MCF 10A (cell line): Measurements from ENCODE around the gene COL25A1. TPM values are rescaled to one million over a fixed set of nuclear protein-coding genes. Genes with fewer than 3 reads are reported as not detected.
"Not testable (repeated sequence)": the region's sequence is repeated elsewhere in the genome, so short reads cannot be mapped to it uniquely, and the experiment has no call there.

ENCODE experiments used
- BruUV-seq: library from RNA; stranded (reverse); fragments of 400-500 nt; replicated peaks from 2 replicates; lab custom pipeline; 2021; lab: Mats Ljungman, UMichigan
- CTCF ChIA-PET: fragments of 300-600 bp; sonication (Branson Sonifier 250); formaldehyde crosslinking; extraction: SDS; loops from one replicate; lab custom pipeline; 2021; ENCODE audit warnings: antibody characterized with exemption, inconsistent platforms; lab: Yijun Ruan, JAX
- POLR2A ChIA-PET: fragments of 300-600, 350-650 bp; sonication (Branson Sonifier 250); formaldehyde crosslinking; extraction: SDS; loops from one replicate; lab custom pipeline; 2020; ENCODE audit warnings: antibody characterized with exemption, inconsistent platforms; lab: Yijun Ruan, JAX
- DNase-seq: peaks from one replicate; pipeline ENCODE4 v3.0.0-alpha.2; 2018; ENCODE audit not compliant: unreplicated experiment
- H3K27ac Mint-ChIP-seq: one replicate; pipeline ENCODE4 v1.8.0; 2022; ENCODE audit warnings: mild to moderate bottlenecking, low read depth, mixed read lengths; ENCODE audit not compliant: unreplicated experiment
- H3K27me3 Mint-ChIP-seq: one replicate; pipeline ENCODE4 v1.8.0; 2022; ENCODE audit warnings: mixed read lengths; ENCODE audit not compliant: insufficient read depth, unreplicated experiment
- H3K36me3 Mint-ChIP-seq: one replicate; pipeline ENCODE4 v1.8.0; 2022; ENCODE audit warnings: mild to moderate bottlenecking, moderate library complexity, mixed read lengths; ENCODE audit not compliant: insufficient read depth, unreplicated experiment
- H3K4me1 Mint-ChIP-seq: one replicate; pipeline ENCODE4 v1.8.0; 2022; ENCODE audit warnings: mixed read lengths; ENCODE audit not compliant: insufficient read depth, unreplicated experiment
- H3K4me3 Mint-ChIP-seq: one replicate; pipeline ENCODE4 v1.8.0; 2022; ENCODE audit warnings: mild to moderate bottlenecking, moderate library complexity, mixed read lengths; ENCODE audit not compliant: unreplicated experiment
- H3K9me3 Mint-ChIP-seq: one replicate; pipeline ENCODE4 v1.8.0; 2022; ENCODE audit warnings: mixed read lengths; ENCODE audit not compliant: unreplicated experiment
- CTCF ChIP-seq: fragments of 200-600 bp; IDR thresholded peaks from one replicate; pipeline ENCODE4 v1.8.0; 2022; ENCODE audit warnings: antibody characterized with exemption, mild to moderate bottlenecking; ENCODE audit not compliant: unreplicated experiment
- intact Hi-C: fragments of 100-400 bp; cut with micrococcal nuclease; formaldehyde crosslinking; loops from 2 replicates; pipeline ENCODE4 v1.14.1; 2022
- total RNA-seq: library from RNA; stranded (reverse); gene quantifications from 2 replicates; pipeline ENCODE4 v1.2.3, GENCODE V29; 2022

Gene COL25A1
- total RNA-seq, 1 experiment from 2014 or later, result not detected

- no peaks in the 10 kb centered on the region for H3K36me3 Mint-ChIP-seq
- ChIA-PET CTCF (no interaction called here), POLR2A (no interaction called here)
- no peak overlapping the region for H3K4me3 Mint-ChIP-seq
- DNase-seq, result no peak
- intact Hi-C loops, result no loop called here
- H3K27me3 Mint-ChIP-seq, result no peaks in the 10 kb centered on the region
- no peak overlapping the region for H3K27ac Mint-ChIP-seq
- no TSS peak for BruUV-seq
- no peaks in the 10 kb centered on the region for H3K9me3 Mint-ChIP-seq
- peaks cover 10% of the 10 kb centered on the region for H3K4me1 Mint-ChIP-seq
- no peak for TF ChIP-seq CTCF
Measured at GRCh38 chr4:108941904-108942430, 360.5 kb downstream of the COL25A1 start.

DNA sequence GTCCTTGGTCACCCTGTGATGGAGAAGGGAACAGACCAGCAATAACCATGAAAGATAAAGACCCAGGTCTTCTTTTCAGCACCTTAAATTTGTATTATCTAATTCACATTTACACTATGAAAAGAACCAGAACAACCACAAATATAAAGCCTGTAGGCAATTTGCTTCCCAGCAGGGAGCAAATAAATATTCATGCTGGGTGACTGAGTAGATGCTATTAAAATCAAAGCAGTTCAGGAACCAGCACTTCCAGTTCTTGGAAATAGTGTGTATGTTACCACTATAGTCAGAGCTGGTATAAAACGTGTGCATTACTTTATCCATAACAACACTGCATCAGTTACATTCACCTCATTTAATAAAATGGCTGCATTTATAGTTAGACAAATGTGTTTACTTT lies 361.8 kb downstream of the COL25A1 start:
- POLR2A ChIA-PET, result no interaction called here
- no peaks in the 10 kb centered on the region for H3K36me3 Mint-ChIP-seq
- no peak overlapping the region for H3K4me3 Mint-ChIP-seq
- no peaks in the 10 kb centered on the region for H3K27me3 Mint-ChIP-seq
- peaks cover 10% of the 10 kb centered on the region for H3K4me1 Mint-ChIP-seq
- no peak overlapping the region for H3K27ac Mint-ChIP-seq
- TF ChIP-seq CTCF, result no peak
- no TSS peak for BruUV-seq
- DNase-seq, result no peak
- intact Hi-C loops, result no loop called here
- H3K9me3 Mint-ChIP-seq, result no peaks in the 10 kb centered on the region
- CTCF ChIA-PET, result interaction anchor here (0.6 kb wide), 1 partner anchor 340 kb away, joined by 3 read pairs; no protein-coding TSS in a partner anchor

DNA sequence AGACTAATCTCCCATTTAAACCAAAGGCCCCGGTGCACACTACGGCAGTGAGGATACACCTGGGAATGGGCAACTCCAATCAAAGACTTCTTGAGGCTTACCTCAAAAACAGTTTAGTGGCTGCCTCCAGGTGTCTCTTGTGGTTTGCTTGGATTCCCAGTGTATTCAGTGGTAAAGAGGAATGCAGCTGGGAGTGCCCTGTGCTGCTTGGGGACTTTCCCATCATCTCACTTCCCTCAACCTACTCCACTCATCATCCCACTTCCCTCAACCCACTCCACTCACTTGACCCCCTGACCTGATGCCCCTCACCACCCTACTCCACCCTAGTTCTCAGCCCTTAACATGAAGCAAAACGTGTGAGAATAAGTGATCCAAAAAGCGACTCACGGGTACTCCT lies 362.3 kb downstream of the COL25A1 start:
- CTCF ChIA-PET, result no interaction called here
- peak; percentile 4 for DNase-seq
- H3K27me3 Mint-ChIP-seq, result no peaks in the 10 kb centered on the region
- intact Hi-C loops, result no loop called here
- no peak for TF ChIP-seq CTCF
- BruUV-seq, result no TSS peak
- no peaks in the 10 kb centered on the region for H3K9me3 Mint-ChIP-seq
- H3K36me3 Mint-ChIP-seq, result no peaks in the 10 kb centered on the region
- H3K27ac Mint-ChIP-seq, result no peak overlapping the region
- POLR2A ChIA-PET, result no interaction called here
- H3K4me1 Mint-ChIP-seq, result peaks cover 10% of the 10 kb centered on the region
- H3K4me3 Mint-ChIP-seq, result no peak overlapping the region

- ChIA-PET POLR2A (no interaction called here), CTCF (no interaction called here)
- TF ChIP-seq CTCF, result no peak
- DNase-seq, result no peak
- no peaks in the 10 kb centered on the region for H3K36me3 Mint-ChIP-seq
- no peaks in the 10 kb centered on the region for H3K27me3 Mint-ChIP-seq
- H3K4me3 Mint-ChIP-seq, result no peak overlapping the region
- intact Hi-C loops, result no loop called here
- H3K9me3 Mint-ChIP-seq, result no peaks in the 10 kb centered on the region
- H3K4me1 Mint-ChIP-seq, result peaks cover 4% of the 10 kb centered on the region
- BruUV-seq, result no TSS peak
- H3K27ac Mint-ChIP-seq, result no peak overlapping the region
Measured at GRCh38 chr4:108937066-108937465, 365.4 kb downstream of the COL25A1 start.

- intact Hi-C loops, POLR2A ChIA-PET, H3K36me3 Mint-ChIP-seq, CTCF ChIA-PET, H3K4me1 Mint-ChIP-seq, DNase-seq, BruUV-seq, H3K27me3 Mint-ChIP-seq, H3K9me3 Mint-ChIP-seq, H3K27ac Mint-ChIP-seq, H3K4me3 Mint-ChIP-seq: not testable (repeated sequence)
Measured at GRCh38 chr4:108933925-108934324, 368.5 kb downstream of the COL25A1 start.
